HEK293 (cell line): ENCODE results near the gene TOP3B.

Source experiments
- CTCF ChIA-PET: fragments of 350-600 bp; formaldehyde crosslinking; extraction: SDS; loops from one replicate; lab custom pipeline; 2021; ENCODE audit warnings: antibody characterized with exemption; lab: Yijun Ruan, JAX
- POLR2A ChIA-PET: fragments of 300-600 bp; formaldehyde crosslinking; extraction: SDS; loops from one replicate; lab custom pipeline; 2020; ENCODE audit warnings: antibody characterized with exemption, inconsistent platforms; lab: Yijun Ruan, JAX
- H3K27ac ChIP-seq: fragments of 200-500 bp; sonication (Bioruptor generic); 2 replicates; pipeline ENCODE4 v1.5.1; 2014; ENCODE audit warnings: low read depth, low read length, control low read depth, inconsistent platforms; ENCODE audit errors: extremely low read depth
- H3K36me3 ChIP-seq, 2 experiments: fragments of 200-500 bp in 1 of 2; sonication (Bioruptor generic) in 1 of 2; 1 replicate in 1 of 2; 2 replicates in 1 of 2; pipeline ENCODE4 v1.5.1; 2014 to 2017; ENCODE audit warnings: inconsistent platforms in 2 of 2, low read length in 2 of 2; ENCODE audit not compliant: control insufficient read depth in 2 of 2, insufficient read depth in 1 of 2
- H3K4me1 ChIP-seq: fragments of 200-500 bp; sonication (Bioruptor generic); 2 replicates; pipeline ENCODE4 v1.5.1; 2014; ENCODE audit warnings: mild to moderate bottlenecking, low read length, inconsistent platforms; ENCODE audit not compliant: control insufficient read depth, insufficient read depth
- H3K4me3 ChIP-seq: 2 replicates; pipeline ENCODE4 v1.5.1; 2011; ENCODE audit warnings: low read depth, mild to moderate bottlenecking, control low read depth, low read length, moderate library complexity
- H3K9me3 ChIP-seq: fragments of 200-500 bp; sonication (Bioruptor generic); 2 replicates; pipeline ENCODE4 v1.5.1; 2014; ENCODE audit warnings: low read depth, low read length, inconsistent platforms; ENCODE audit not compliant: control insufficient read depth, insufficient read depth
- GLI4 ChIP-seq: fragments of 450-650 bp; formaldehyde crosslinking; IDR thresholded peaks from 2 replicates; pipeline ENCODE4 v1.5.1; 2016; ENCODE audit warnings: missing biosample characterization, missing genetic modification characterization
- KLF1 ChIP-seq: fragments of 450-650 bp; formaldehyde crosslinking; IDR thresholded peaks from 2 replicates; pipeline ENCODE4 v1.5.1; 2016; ENCODE audit warnings: missing biosample characterization, missing genetic modification characterization
- REPIN1 ChIP-seq: fragments of 450-650 bp; formaldehyde crosslinking; IDR thresholded peaks from 2 replicates; pipeline ENCODE4 v1.5.1; 2017; ENCODE audit warnings: missing biosample characterization, missing genetic modification characterization, low read depth
- TRIM28 ChIP-seq: IDR thresholded peaks from 2 replicates; pipeline ENCODE4 v1.6.1; 2011; ENCODE audit warnings: low read length, control low read depth, borderline replicate concordance
- ZNF174 ChIP-seq: fragments of 450-650 bp; formaldehyde crosslinking; IDR thresholded peaks from 2 replicates; pipeline ENCODE4 v1.5.0; 2017; ENCODE audit warnings: missing biosample characterization, mild to moderate bottlenecking, missing genetic modification characterization
- ZNF24 ChIP-seq: fragments of 450-650 bp; formaldehyde crosslinking; IDR thresholded peaks from 2 replicates; pipeline ENCODE4 v1.5.1; 2016; ENCODE audit warnings: missing biosample characterization, missing genetic modification characterization
- ZNF280C ChIP-seq: fragments of 450-650 bp; formaldehyde crosslinking; IDR thresholded peaks from 2 replicates; pipeline ENCODE4 v1.5.1; 2016; ENCODE audit warnings: missing biosample characterization, missing genetic modification characterization
- ZNF335 ChIP-seq: fragments of 450-650 bp; formaldehyde crosslinking; conservative IDR thresholded peaks from 2 replicates; pipeline ENCODE4 v1.5.1; 2016; ENCODE audit warnings: missing biosample characterization, missing genetic modification characterization
- ZNF362 ChIP-seq: fragments of 450-650 bp; formaldehyde crosslinking; IDR thresholded peaks from 2 replicates; pipeline ENCODE4 v1.5.1; 2016; ENCODE audit warnings: missing biosample characterization, missing genetic modification characterization
- ZNF391 ChIP-seq: fragments of 450-650 bp; formaldehyde crosslinking; IDR thresholded peaks from 2 replicates; pipeline ENCODE4 v1.5.1; 2016; ENCODE audit warnings: low read depth, missing biosample characterization, missing genetic modification characterization, borderline replicate concordance
- ZNF404 ChIP-seq: fragments of 450-650 bp; formaldehyde crosslinking; IDR thresholded peaks from 2 replicates; pipeline ENCODE4 v1.5.1; 2017; ENCODE audit warnings: missing biosample characterization, missing genetic modification characterization
- ZNF513 ChIP-seq: fragments of 450-650 bp; IDR thresholded peaks from 2 replicates; pipeline ENCODE4 v1.5.1; 2018; ENCODE audit warnings: missing biosample characterization, missing genetic modification characterization
- ZNF670 ChIP-seq: fragments of 450-650 bp; formaldehyde crosslinking; IDR thresholded peaks from 2 replicates; pipeline ENCODE4 v1.5.1; 2016; ENCODE audit warnings: missing biosample characterization, missing genetic modification characterization, low read depth
- ZNF776 ChIP-seq: fragments of 450-650 bp; formaldehyde crosslinking; IDR thresholded peaks from 2 replicates; pipeline ENCODE4 v1.5.0; 2017; ENCODE audit warnings: missing biosample characterization, missing genetic modification characterization, borderline replicate concordance

TOP3B gene

GRCh38 chr22:22001664-22002525, 19.3 kb upstream of the TOP3B start:
- CTCF ChIA-PET: interaction anchor here (0.5 to 1.0 kb wide), 4 partner anchors 8 to 112 kb away, joined by 3 to 5 read pairs (median 3); no protein-coding TSS in a partner anchor
- no peaks in the 10 kb centered on the region for H3K9me3 ChIP-seq
- POLR2A ChIA-PET: no interaction called here

GRCh38 chr22:21998595-21999247, 16.1 kb upstream of the TOP3B start:
- Histone ChIP-seq H3K9me3 (no peaks in the 10 kb centered on the region), H3K27ac (no peak overlapping the region), H3K4me3 (no peak overlapping the region), H3K36me3 (no peaks in the 10 kb centered on the region), H3K4me1 (no peaks in the 10 kb centered on the region)
- ChIA-PET POLR2A (no interaction called here), CTCF (interaction anchor here (0.6 to 1.4 kb wide), 5 partner anchors 16 to 481 kb away, joined by 3 to 6 read pairs (median 4); partner anchors contain the start of gene TOP3B)
- TF ChIP-seq ZNF280C (no peak), ZNF174 (no peak), ZNF513 (tag by site-specific recombination) (no peak), ZNF404 (tag by site-specific recombination) (no peak), TRIM28 (no peak), GLI4 (no peak), ZNF391 (tag by site-specific recombination) (no peak), KLF1 (tag by site-specific recombination) (no peak), ZNF24 (tag by site-specific recombination) (no peak), ZNF776 (tag by site-specific recombination) (no peak)

More at GRCh38 chr22:22001664-22002525, 19.3 kb upstream of the TOP3B start:
- H3K27ac ChIP-seq: no peak overlapping the region
- no peaks in the 10 kb centered on the region for H3K36me3 ChIP-seq
- no peak for TF ChIP-seq REPIN1
- TF ChIP-seq ZNF335 (tag by site-specific recombination): no peak
- no peak for TF ChIP-seq GLI4
- no peak for TF ChIP-seq ZNF776 (tag by site-specific recombination)
- TF ChIP-seq ZNF670 (tag by site-specific recombination): no peak
- H3K4me3 ChIP-seq: no peak overlapping the region
- H3K4me1 ChIP-seq: no peaks in the 10 kb centered on the region

- no peaks in the 10 kb centered on the region for H3K9me3 ChIP-seq
- CTCF ChIA-PET: interaction anchor here (1.1 kb wide), 1 partner anchor 10 kb away, joined by 3 read pairs; no protein-coding TSS in a partner anchor
Observed at GRCh38 chr22:21996175-21996720, 13.7 kb upstream of the TOP3B start.

More at GRCh38 chr22:21996175-21996720, 13.7 kb upstream of the TOP3B start:
- no peak overlapping the region for H3K4me3 ChIP-seq
- no peaks in the 10 kb centered on the region for H3K36me3 ChIP-seq
- POLR2A ChIA-PET: interaction anchor here (1.2 kb wide), 1 partner anchor 13 kb away, joined by 3 read pairs; the partner anchor contains the start of gene TOP3B
- H3K27ac ChIP-seq: no peak overlapping the region
- TF ChIP-seq ZNF362: no peak
- H3K4me1 ChIP-seq: no peaks in the 10 kb centered on the region
